Rectal smooth muscle tissue (tissue), 1 donor: Measurements from ENCODE around the gene NCSTN.
A peak's percentile ranks its signal among the peaks of the same experiment; 100 is the strongest.

ENCODE experiments used
- H3K27ac ChIP-seq: one replicate; pipeline ENCODE4 v1.7.0; 2013; ENCODE audit warnings: low read depth, low read length, inconsistent platforms
- H3K27me3 ChIP-seq: one replicate; pipeline ENCODE4 v1.7.0; 2013; ENCODE audit warnings: low read length; ENCODE audit not compliant: control insufficient read depth, insufficient read depth
- H3K36me3 ChIP-seq: one replicate; pipeline ENCODE4 v1.7.0; 2013; ENCODE audit warnings: low read length; ENCODE audit not compliant: control insufficient read depth, insufficient read depth
- H3K4me1 ChIP-seq: one replicate; pipeline ENCODE4 v1.7.0; 2013; ENCODE audit warnings: low read length; ENCODE audit not compliant: control insufficient read depth, insufficient read depth
- H3K4me3 ChIP-seq: one replicate; pipeline ENCODE4 v1.7.0; 2013; ENCODE audit warnings: low read length
- H3K9ac ChIP-seq: one replicate; pipeline ENCODE4 v1.7.0; 2013; ENCODE audit warnings: low read length

Gene NCSTN

DNA sequence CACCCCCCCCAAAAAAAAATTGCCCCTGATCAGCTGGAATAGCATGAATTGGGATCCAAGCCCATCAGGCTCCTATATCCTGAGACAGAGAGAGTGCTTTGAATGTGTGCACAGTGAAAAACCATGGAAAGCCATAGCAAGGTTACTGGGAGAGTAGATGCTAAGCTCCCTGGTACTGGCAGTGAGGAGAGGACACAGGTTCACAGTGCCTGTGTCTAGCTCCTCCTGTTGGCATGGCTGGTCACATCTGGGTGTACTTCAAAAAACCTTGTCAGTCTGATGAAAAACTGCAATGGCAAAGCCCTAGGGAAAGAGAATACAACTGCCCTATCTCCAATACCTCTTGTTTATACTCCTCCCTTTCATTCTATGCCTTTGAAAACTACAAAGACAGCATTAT is 13.1 kb upstream of the NCSTN start:
- H3K27ac ChIP-seq: no peak overlapping the region
- no peak overlapping the region for H3K9ac ChIP-seq
- H3K27me3 ChIP-seq: no peaks in the 10 kb centered on the region
- H3K36me3 ChIP-seq: peaks cover 45% of the 10 kb centered on the region
- H3K4me1 ChIP-seq: no peaks in the 10 kb centered on the region
- no peak overlapping the region for H3K4me3 ChIP-seq

GRCh38 chr1:160332516-160332915 is 10.7 kb upstream of the NCSTN start:
- Histone ChIP-seq H3K27ac (no peak overlapping the region), H3K9ac (no peak overlapping the region), H3K27me3 (no peaks in the 10 kb centered on the region), H3K4me1 (no peaks in the 10 kb centered on the region), H3K4me3 (no peak overlapping the region), H3K36me3 (peaks cover 35% of the 10 kb centered on the region)

- Histone ChIP-seq H3K9ac (no peak overlapping the region), H3K4me3 (no peak overlapping the region), H3K27me3 (no peaks in the 10 kb centered on the region), H3K4me1 (peaks cover 3% of the 10 kb centered on the region), H3K27ac (no peak overlapping the region), H3K36me3 (peaks cover 20% of the 10 kb centered on the region)
Measured at GRCh38 chr1:160338580-160338979, 4.6 kb upstream of the NCSTN start.

DNA sequence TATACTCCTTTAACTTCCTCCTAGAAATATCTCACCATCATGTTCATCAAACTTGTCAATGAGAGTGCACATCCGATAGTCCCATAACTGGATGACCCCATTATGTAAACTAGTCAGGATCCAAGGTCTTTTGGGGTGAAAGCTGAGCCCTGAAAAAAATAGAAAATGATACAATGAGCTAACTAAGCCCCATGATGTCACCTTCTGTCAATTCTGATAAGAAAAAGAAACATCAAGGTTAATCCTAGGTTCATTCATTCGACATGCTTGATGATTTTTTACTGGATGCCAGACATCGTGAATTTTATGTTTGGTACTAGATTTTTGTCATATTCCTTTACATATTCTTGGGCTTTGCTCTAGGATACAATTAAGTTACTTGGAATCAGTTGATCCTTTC is 3.0 kb upstream of the NCSTN start:
- Histone ChIP-seq H3K27ac (no peak overlapping the region), H3K4me3 (no peak overlapping the region), H3K27me3 (no peaks in the 10 kb centered on the region), H3K36me3 (peaks cover 12% of the 10 kb centered on the region), H3K4me1 (peaks cover 3% of the 10 kb centered on the region), H3K9ac (no peak overlapping the region)

- no peaks in the 10 kb centered on the region for H3K27me3 ChIP-seq
- peaks cover 12% of the 10 kb centered on the region for H3K36me3 ChIP-seq
- peaks cover 3% of the 10 kb centered on the region for H3K4me1 ChIP-seq
- no peak overlapping the region for H3K27ac ChIP-seq
- no peak overlapping the region for H3K9ac ChIP-seq
- no peak overlapping the region for H3K4me3 ChIP-seq
Measured at GRCh38 chr1:160340866-160341265, 2.3 kb upstream of the NCSTN start.

GRCh38 chr1:160342526-160342925 is 657 bp upstream of the NCSTN start:
- H3K9ac ChIP-seq: peak overlapping the region; percentile 99
- peak overlapping the region; percentile 88 for H3K27ac ChIP-seq
- peak overlapping the region; percentile 96 for H3K4me3 ChIP-seq
- H3K27me3 ChIP-seq: no peaks in the 10 kb centered on the region
- peaks cover 3% of the 10 kb centered on the region for H3K4me1 ChIP-seq
- peaks cover 12% of the 10 kb centered on the region for H3K36me3 ChIP-seq

- no peak overlapping the region for H3K9ac ChIP-seq
- H3K4me1 ChIP-seq: peaks cover 3% of the 10 kb centered on the region
- peak overlapping the region; percentile 96 for H3K4me3 ChIP-seq
- H3K36me3 ChIP-seq: peaks cover 13% of the 10 kb centered on the region
- H3K27ac ChIP-seq: no peak overlapping the region
- no peaks in the 10 kb centered on the region for H3K27me3 ChIP-seq
Measured at GRCh38 chr1:160344241-160344640, 1.1 kb downstream of the NCSTN start.

- Histone ChIP-seq H3K4me3 (no peak overlapping the region), H3K4me1 (peaks cover 3% of the 10 kb centered on the region), H3K27ac (no peak overlapping the region), H3K36me3 (peaks cover 17% of the 10 kb centered on the region), H3K27me3 (no peaks in the 10 kb centered on the region), H3K9ac (no peak overlapping the region)
Measured at GRCh38 chr1:160344936-160345335, 1.8 kb downstream of the NCSTN start.

DNA sequence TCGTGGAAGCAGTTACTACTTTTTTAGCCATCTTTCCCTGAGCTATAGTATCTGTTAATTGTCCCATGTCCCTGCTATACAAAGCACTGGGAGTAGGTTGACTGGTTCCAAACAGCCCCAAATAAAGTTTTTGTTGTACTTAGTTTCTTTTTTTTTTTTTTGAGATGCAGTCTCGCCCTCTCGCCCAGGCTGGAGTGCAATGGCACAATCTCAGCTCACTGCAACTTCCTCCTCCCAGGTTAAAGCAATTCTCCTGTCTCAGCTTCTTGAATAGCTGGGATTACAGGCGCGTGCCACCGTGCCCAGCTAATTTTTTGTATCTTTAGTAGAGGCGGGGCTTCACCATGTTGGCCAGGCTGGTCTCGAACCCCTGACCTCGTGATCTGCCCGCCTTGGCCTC is 3.3 kb downstream of the NCSTN start:
- H3K27ac ChIP-seq: no peak overlapping the region
- H3K4me1 ChIP-seq: peaks cover under 1% of the 10 kb centered on the region
- peaks cover 31% of the 10 kb centered on the region for H3K36me3 ChIP-seq
- H3K9ac ChIP-seq: no peak overlapping the region
- no peaks in the 10 kb centered on the region for H3K27me3 ChIP-seq
- H3K4me3 ChIP-seq: no peak overlapping the region

DNA sequence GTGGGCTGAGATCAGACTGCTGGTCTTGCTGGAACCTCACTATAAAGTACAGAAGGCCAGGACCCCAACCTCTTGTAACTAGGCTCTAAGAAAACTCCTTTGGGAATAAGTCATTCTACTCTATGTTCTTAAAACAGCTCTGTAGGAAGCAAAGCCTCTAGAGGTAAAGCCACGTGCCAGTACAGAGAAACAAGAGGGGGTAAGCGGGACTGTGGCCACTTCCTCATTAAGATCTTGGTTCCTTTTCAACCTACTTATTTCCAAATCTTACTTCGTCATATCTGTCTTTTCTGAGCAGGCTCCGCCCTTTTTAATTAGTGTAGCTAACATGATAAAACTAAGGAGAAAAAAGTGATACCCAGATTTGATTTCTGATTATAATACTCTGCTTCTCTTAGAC is 3.8 kb downstream of the NCSTN start:
- Histone ChIP-seq H3K9ac (no peak overlapping the region), H3K4me3 (no peak overlapping the region), H3K4me1 (no peaks in the 10 kb centered on the region), H3K27ac (no peak overlapping the region), H3K36me3 (peaks cover 32% of the 10 kb centered on the region), H3K27me3 (no peaks in the 10 kb centered on the region)

DNA sequence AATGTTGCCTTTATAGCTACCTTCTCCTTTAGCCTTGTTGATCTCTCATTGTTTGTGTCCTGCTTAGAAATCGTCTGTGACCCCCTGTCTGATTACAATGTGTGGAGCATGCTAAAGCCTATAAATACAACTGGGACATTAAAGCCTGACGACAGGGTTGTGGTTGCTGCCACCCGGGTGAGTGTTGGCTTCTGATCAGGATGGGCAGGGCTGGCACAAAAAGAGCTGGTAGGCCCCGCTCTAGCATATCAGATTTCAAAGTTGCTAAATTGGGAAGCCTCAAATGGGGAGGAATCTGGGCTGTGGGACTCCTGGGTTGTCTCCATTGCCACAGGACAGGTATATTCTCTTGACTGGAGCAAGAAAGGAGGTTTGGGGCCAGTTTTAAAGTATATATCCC is 8.4 kb downstream of the NCSTN start:
- no peak overlapping the region for H3K27ac ChIP-seq
- no peaks in the 10 kb centered on the region for H3K27me3 ChIP-seq
- peaks cover 66% of the 10 kb centered on the region for H3K36me3 ChIP-seq
- no peak overlapping the region for H3K4me3 ChIP-seq
- no peak overlapping the region for H3K9ac ChIP-seq
- H3K4me1 ChIP-seq: no peaks in the 10 kb centered on the region

DNA sequence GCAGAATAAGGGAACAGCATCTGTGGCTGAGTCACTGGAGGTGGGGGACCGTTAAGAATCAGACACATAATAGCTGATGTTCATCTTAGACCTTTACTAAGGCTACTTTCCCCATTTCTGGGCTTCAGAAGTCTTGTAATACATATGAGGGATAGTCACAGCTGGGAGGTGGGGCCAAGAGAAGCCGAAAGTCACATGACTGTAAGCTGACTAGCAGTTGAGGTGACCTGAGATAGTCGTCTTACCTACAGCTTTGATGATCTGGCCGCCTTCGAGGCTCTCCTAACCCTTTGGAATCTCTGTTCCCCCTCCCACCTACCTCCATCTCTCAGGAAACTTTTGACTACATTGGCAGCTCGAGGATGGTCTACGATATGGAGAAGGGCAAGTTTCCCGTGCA is 9.4 kb downstream of the NCSTN start:
- no peak overlapping the region for H3K27ac ChIP-seq
- no peak overlapping the region for H3K4me3 ChIP-seq
- no peaks in the 10 kb centered on the region for H3K27me3 ChIP-seq
- H3K4me1 ChIP-seq: no peaks in the 10 kb centered on the region
- H3K9ac ChIP-seq: no peak overlapping the region
- peaks cover 69% of the 10 kb centered on the region for H3K36me3 ChIP-seq

GRCh38 chr1:160353223-160353622 is 10.0 kb downstream of the NCSTN start:
- Histone ChIP-seq H3K4me1 (no peaks in the 10 kb centered on the region), H3K9ac (no peak overlapping the region), H3K27me3 (no peaks in the 10 kb centered on the region), H3K4me3 (no peak overlapping the region), H3K27ac (no peak overlapping the region), H3K36me3 (peaks cover 75% of the 10 kb centered on the region)
